Neutrophil (primary cell): ENCODE measurements around the gene USPL1.

Experiments used
- H3K27ac ChIP-seq: fragments of 200-600 bp; sonication (generic); 2 replicates; pipeline ENCODE4 v1.5.1; 2016; ENCODE audit warnings: mild to moderate bottlenecking, moderate library complexity
- H3K27me3 ChIP-seq: fragments of 200-600 bp; sonication (generic); 2 replicates; pipeline ENCODE4 v1.6.0; 2016; ENCODE audit warnings: mild to moderate bottlenecking
- H3K36me3 ChIP-seq: fragments of 200-600 bp; sonication (generic); 2 replicates; pipeline ENCODE4 v1.5.1; 2017
- H3K4me1 ChIP-seq, 2 experiments: fragments of 200-600 bp in 1 of 2; sonication (generic) in 1 of 2; 1 replicate in 1 of 2; 2 replicates in 1 of 2; pipeline versions ENCODE4 v1.5.1 to v1.6.1; 2013 to 2016; ENCODE audit warnings: low read depth in 1 of 2, low read length in 1 of 2, mild to moderate bottlenecking in 1 of 2, moderate library complexity in 1 of 2; ENCODE audit not compliant: control insufficient read depth in 1 of 2, insufficient read depth in 1 of 2
- H3K4me3 ChIP-seq, 2 experiments: fragments of 200-600 bp in 1 of 2; sonication (generic) in 1 of 2; 1 replicate in 1 of 2; 2 replicates in 1 of 2; pipeline ENCODE4 v1.5.1; 2013 to 2016; ENCODE audit warnings: low read depth in 1 of 2, low read length in 1 of 2, mild to moderate bottlenecking in 1 of 2, moderate library complexity in 1 of 2
- H3K9me3 ChIP-seq: fragments of 200-600 bp; sonication (generic); 2 replicates; pipeline ENCODE4 v1.5.1; 2016
- TF ChIP-seq, protein P1 (sequence below): fragments of 200-600 bp; sonication (generic); IDR thresholded peaks from 2 replicates; pipeline ENCODE4 v1.5.1; 2016; ENCODE audit warnings: antibody characterized with exemption

Gene USPL1

DNA sequence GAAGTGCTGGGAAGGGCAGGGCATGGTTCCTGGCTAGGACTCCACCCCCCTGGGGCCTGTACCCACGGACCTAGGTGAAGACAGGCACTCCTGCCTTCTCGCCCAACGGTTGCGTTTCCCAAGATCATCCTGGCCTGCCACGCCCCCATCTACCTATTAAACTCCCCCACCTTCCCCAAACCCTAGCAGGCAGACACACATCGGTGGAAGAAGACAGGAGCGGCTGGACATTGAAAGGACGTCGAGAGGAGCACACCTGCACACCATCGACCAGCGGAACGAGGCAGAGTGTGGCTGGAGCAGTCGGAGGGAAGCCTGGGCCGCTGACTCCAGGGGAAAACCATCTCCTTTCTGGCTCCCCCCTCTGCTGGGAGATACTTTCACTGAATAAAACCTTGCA lies 72.0 kb downstream of the USPL1 start:
- Histone ChIP-seq H3K27ac (peak overlapping the region; percentile 75), H3K4me1 (peaks cover 25 to 31% of the 10 kb centered on the region in 2 experiments), H3K9me3 (no peaks in the 10 kb centered on the region), H3K4me3 (peak overlapping the region; percentile 39 to 51), H3K36me3 (no peaks in the 10 kb centered on the region), H3K27me3 (no peaks in the 10 kb centered on the region)
- TF ChIP-seq, protein P1, sequence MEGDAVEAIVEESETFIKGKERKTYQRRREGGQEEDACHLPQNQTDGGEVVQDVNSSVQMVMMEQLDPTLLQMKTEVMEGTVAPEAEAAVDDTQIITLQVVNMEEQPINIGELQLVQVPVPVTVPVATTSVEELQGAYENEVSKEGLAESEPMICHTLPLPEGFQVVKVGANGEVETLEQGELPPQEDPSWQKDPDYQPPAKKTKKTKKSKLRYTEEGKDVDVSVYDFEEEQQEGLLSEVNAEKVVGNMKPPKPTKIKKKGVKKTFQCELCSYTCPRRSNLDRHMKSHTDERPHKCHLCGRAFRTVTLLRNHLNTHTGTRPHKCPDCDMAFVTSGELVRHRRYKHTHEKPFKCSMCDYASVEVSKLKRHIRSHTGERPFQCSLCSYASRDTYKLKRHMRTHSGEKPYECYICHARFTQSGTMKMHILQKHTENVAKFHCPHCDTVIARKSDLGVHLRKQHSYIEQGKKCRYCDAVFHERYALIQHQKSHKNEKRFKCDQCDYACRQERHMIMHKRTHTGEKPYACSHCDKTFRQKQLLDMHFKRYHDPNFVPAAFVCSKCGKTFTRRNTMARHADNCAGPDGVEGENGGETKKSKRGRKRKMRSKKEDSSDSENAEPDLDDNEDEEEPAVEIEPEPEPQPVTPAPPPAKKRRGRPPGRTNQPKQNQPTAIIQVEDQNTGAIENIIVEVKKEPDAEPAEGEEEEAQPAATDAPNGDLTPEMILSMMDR = no peak

DNA sequence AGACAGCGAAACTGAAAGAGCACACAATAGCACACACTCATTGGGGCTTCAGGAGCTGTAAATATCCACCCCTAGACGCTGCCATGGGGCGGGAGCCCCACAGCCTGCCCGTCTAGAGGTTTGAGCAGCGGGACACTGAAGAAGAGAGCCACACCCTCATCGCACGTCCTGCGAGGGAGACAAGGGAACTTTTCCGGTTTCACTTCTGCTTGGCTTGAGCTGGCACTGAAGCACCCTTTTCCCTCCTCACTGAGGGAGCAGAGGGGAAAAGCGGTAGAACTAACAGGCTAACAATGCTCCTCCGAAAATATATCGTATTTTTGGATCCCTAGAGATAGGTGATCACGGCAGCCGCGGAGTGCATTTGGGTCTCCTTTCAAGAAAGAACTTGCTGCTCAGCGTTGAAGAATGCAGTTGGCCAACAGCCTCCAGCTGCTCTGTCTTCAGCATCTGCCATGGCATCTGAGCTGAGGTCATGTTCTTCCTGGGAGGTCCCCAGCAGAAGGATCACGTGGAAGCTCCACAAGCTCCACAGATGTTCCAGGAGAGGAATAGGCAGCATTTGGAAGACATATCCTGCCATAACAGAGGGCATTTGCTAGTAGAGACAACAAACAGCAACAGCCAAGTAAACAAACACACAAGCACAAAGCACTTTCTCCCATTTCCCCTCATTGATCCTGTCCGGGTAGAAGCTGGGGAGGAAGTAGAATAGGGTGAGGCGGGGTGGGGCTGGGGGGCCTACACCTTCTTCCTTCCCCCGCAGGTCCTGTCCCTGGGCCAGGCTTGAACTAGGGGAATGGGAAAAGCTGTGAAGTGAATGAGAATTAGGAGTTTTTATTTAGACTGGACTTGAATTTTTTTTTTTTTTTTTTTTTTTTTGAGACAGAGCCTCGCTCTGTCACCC lies 72.8 kb downstream of the USPL1 start:
- Histone ChIP-seq H3K27ac (peak overlapping the region; percentile 75), H3K4me3 (peak overlapping the region; percentile 39 to 51)

DNA sequence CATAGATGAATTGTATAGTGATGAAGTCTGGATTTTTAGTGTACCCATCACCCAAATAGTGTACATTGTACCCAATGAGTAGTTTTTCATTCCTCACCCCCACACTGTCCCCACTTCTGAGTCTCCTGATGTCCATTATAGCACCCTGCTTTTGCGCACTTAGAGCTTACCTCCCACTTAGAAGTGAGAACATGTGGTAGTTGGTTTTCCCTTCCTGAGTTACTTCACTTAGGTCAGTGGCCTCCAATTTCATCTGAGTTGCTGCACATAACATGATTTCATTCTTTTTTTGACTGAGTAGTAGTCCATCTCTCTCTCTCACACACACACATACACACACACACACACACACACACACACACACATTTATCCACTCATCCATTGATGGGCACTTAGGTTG lies 74.4 kb downstream of the USPL1 start:
- no peak overlapping the region for H3K27ac ChIP-seq
- no peak overlapping the region for H3K4me3 ChIP-seq
- no peaks in the 10 kb centered on the region for H3K9me3 ChIP-seq
- H3K27me3 ChIP-seq = no peaks in the 10 kb centered on the region
- H3K4me1 ChIP-seq = peaks cover 38 to 45% of the 10 kb centered on the region in 2 experiments
- TF ChIP-seq, protein P1 = no peak
- H3K36me3 ChIP-seq = no peaks in the 10 kb centered on the region

More for the DNA sequence above, 72.8 kb downstream of the USPL1 start:
- no peaks in the 10 kb centered on the region for H3K36me3 ChIP-seq
- no peaks in the 10 kb centered on the region for H3K27me3 ChIP-seq
- TF ChIP-seq, protein P1 = no peak
- H3K9me3 ChIP-seq = no peaks in the 10 kb centered on the region
- H3K4me1 ChIP-seq = peaks cover 25 to 31% of the 10 kb centered on the region in 2 experiments

DNA sequence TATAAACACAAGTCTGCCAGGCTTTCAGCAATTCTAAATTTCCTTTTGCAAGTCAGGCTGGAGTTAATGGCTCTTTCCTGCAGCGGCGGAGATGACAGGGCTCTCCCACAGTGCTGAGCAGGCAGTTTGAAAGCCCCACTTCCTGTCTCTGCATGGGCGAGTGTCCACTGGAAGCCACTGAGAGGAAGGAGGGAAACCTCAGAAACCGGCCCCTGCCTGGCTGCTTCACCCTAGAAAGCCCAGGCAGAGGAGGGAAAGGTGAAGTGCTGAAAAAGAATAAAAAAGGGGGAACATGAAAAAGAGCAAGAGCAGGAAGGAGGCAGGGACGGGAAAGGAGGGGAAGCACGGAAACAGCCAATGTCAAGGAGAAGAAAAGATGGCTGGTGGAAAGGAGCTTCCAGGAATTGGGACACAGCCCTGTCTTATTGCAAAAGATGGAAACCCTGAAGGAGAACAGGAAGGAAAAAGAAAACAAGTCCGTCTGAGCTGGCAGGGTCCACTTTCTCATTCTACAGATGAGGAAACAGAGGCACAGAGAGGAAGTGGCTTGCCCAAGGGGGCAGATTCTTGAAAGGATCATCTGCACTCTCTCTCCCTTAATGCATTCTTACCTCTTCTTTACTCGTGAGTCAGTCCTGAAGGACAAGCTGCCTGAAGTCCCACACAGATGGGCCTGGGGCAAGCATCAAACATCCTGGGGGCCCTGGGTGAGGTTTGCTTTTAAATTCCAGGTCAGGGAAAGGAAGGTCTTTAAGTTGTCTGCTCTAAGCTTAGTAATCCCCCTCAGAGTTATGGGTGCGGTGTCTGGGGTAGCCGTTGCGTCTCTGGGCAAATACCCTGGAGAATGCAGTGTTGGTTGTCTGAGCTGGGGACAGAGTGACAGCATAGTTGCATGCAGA lies 78.8 kb downstream of the USPL1 start:
- TF ChIP-seq, protein P1 = no peak
- H3K27me3 ChIP-seq = no peaks in the 10 kb centered on the region
- H3K9me3 ChIP-seq = no peaks in the 10 kb centered on the region
- H3K4me3 ChIP-seq = peak overlapping the region; percentile 6 to 31
- H3K4me1 ChIP-seq = peaks cover 44 to 50% of the 10 kb centered on the region in 2 experiments
- H3K27ac ChIP-seq = peak overlapping the region; percentile 50
- no peaks in the 10 kb centered on the region for H3K36me3 ChIP-seq

DNA sequence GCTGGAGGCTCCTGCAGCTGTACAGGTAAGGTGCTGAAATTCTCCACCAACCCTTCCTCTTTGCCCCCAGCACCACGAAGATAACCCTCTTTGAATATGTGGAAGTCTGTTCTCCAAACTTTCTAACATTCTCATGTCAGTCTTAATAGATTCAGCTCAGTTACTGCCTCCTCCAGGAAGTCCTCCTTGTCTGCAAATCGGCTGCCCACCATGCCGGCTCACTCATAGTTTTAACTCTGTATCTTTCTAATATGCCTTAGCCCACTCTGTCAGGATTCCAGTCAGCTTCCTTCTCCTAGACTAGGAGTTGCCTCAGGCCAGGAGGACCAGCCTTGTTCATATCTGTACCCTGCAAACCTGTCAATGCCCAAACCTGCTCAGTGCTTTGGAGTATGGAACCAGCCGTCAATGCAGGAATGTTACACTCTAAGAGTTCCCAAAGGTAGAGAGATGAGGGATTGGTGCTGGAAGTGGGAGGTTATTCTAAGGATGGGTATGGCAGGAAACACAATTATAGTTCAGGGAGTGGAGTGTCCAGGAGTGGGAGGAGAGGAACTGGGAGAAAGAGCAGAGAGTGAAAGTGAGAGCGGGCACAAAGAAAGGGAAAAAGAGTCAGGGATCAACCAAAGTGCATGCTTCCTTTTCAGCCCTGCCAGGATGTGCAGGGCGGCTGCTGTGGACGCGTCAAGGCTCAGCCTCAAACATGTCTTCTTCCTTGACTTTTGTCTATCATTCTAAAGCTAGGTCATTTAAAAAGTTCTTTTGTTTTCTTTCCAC lies 79.6 kb downstream of the USPL1 start:
- no peaks in the 10 kb centered on the region for H3K27me3 ChIP-seq
- peak overlapping the region; percentile 50 for H3K27ac ChIP-seq
- H3K4me3 ChIP-seq = no peak overlapping the region
- no peaks in the 10 kb centered on the region for H3K9me3 ChIP-seq
- TF ChIP-seq, protein P1 = no peak
- H3K36me3 ChIP-seq = no peaks in the 10 kb centered on the region
- peaks cover 38 to 42% of the 10 kb centered on the region in 2 experiments for H3K4me1 ChIP-seq
